ENCODE data around the gene RELN. TPM values are rescaled to one million over a fixed set of nuclear protein-coding genes. Genes with fewer than 3 reads are reported as not detected.

The RELN gene
- total RNA-seq, 1 experiment from 2014 or later, result 0.10 TPM

DNA sequence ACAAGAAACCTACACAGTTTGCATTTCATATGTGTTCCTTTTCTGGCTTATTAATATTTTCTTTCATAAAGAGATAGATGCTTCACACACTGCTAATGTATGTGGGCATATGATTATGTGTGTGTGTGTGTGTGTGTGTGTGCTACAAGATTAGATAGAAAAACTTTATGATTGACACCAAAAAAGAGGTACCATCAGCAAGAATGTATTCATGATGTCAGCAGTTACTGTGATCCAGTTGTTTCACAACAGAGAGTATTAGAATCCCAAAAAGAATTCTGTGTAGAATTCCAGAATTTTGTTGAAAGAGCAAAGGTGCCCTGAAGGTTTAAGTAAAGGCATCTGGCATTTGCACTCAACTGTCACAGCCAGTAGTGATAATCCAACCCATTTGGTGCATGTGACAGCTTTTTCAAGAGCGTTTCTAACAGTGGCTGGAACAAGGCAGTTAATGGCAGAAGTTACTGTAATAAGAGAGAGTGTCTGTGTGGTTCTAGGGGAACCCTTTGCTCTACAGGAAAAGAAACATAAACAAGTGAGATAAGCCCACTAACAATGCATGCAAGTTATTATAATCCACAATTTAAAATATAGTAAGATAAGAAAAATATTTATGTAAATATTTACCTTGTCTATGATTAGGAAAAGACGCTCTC lies 16.6 kb downstream of the RELN start:
- TF ChIP-seq, protein P1, sequence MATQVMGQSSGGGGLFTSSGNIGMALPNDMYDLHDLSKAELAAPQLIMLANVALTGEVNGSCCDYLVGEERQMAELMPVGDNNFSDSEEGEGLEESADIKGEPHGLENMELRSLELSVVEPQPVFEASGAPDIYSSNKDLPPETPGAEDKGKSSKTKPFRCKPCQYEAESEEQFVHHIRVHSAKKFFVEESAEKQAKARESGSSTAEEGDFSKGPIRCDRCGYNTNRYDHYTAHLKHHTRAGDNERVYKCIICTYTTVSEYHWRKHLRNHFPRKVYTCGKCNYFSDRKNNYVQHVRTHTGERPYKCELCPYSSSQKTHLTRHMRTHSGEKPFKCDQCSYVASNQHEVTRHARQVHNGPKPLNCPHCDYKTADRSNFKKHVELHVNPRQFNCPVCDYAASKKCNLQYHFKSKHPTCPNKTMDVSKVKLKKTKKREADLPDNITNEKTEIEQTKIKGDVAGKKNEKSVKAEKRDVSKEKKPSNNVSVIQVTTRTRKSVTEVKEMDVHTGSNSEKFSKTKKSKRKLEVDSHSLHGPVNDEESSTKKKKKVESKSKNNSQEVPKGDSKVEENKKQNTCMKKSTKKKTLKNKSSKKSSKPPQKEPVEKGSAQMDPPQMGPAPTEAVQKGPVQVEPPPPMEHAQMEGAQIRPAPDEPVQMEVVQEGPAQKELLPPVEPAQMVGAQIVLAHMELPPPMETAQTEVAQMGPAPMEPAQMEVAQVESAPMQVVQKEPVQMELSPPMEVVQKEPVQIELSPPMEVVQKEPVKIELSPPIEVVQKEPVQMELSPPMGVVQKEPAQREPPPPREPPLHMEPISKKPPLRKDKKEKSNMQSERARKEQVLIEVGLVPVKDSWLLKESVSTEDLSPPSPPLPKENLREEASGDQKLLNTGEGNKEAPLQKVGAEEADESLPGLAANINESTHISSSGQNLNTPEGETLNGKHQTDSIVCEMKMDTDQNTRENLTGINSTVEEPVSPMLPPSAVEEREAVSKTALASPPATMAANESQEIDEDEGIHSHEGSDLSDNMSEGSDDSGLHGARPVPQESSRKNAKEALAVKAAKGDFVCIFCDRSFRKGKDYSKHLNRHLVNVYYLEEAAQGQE (IDR thresholded peaks at IDR 0.05; ENCODE audit: insufficient read depth in 1 of 2, low read depth in 2 of 2, low read length in 1 of 2), result no peak
- no peak for TF ChIP-seq POLR2AphosphoS5 (IDR thresholded peaks at IDR 0.05; ENCODE audit: low read depth, low read length)
- TF ChIP-seq TCF7L2 (IDR thresholded peaks at IDR 0.05; ENCODE audit: low read depth, low read length), result no peak
- TF ChIP-seq, protein P2, sequence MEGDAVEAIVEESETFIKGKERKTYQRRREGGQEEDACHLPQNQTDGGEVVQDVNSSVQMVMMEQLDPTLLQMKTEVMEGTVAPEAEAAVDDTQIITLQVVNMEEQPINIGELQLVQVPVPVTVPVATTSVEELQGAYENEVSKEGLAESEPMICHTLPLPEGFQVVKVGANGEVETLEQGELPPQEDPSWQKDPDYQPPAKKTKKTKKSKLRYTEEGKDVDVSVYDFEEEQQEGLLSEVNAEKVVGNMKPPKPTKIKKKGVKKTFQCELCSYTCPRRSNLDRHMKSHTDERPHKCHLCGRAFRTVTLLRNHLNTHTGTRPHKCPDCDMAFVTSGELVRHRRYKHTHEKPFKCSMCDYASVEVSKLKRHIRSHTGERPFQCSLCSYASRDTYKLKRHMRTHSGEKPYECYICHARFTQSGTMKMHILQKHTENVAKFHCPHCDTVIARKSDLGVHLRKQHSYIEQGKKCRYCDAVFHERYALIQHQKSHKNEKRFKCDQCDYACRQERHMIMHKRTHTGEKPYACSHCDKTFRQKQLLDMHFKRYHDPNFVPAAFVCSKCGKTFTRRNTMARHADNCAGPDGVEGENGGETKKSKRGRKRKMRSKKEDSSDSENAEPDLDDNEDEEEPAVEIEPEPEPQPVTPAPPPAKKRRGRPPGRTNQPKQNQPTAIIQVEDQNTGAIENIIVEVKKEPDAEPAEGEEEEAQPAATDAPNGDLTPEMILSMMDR (IDR thresholded peaks at IDR 0.05), result no peak
- TF ChIP-seq SIN3A (IDR thresholded peaks at IDR 0.05; ENCODE audit: borderline replicate concordance, insufficient read depth, low read depth, low read length), result no peak
- no TSS peak for BruUV-seq (replicated peaks)
- Histone ChIP-seq H3K4me3 (ENCODE audit: low read depth in 2 of 2, low read length in 2 of 2) (no peak overlapping the region), H3K27ac (ENCODE audit: low read length) (no peak overlapping the region), H3K4me1 (ENCODE audit: control insufficient read depth, insufficient read depth, low read length) (no peaks in the 10 kb centered on the region), H3K36me3 (ENCODE audit: control insufficient read depth, insufficient read depth, low read length) (no peaks in the 10 kb centered on the region), H3K9me3 (ENCODE audit: control insufficient read depth, insufficient read depth, low read depth, low read length) (no peaks in the 10 kb centered on the region), H3K27me3 (ENCODE audit: control insufficient read depth, insufficient read depth, low read length) (no peaks in the 10 kb centered on the region)
- in situ Hi-C loops (cut with HindIII; ENCODE audit: low pct_unique_long_range_greater_than_20kb, low sequenced_read_pairs), result no loop called here
- ChIA-PET CTCF (no interaction called here), POLR2A (no interaction called here)
- no peak for DNase-seq (ENCODE audit: low read depth, low spot score)
- intact Hi-C loops (cut with micrococcal nuclease; ENCODE audit: unreplicated experiment), result no loop called here
- no peak for ATAC-seq

DNA sequence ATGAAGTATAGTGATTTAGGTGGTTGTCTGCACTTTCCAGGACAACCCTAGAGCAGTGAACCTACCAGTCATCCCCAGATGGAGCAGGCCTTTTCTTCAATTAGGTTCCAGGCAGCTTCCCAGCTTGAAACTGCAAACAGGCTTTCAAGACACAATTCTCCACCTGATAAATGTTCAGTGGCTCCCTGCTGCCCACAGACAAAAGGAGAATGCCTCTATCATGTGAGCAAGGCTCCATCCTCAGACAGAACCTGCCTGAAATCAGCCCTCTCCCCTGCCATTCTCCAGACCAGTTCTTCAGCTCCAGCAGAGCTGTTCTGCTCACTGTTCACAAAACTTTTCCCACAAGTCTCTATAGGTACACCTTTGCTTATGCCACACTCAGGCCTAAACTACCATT lies 22.1 kb downstream of the RELN start:
- no peaks in the 10 kb centered on the region for H3K4me1 ChIP-seq (ENCODE audit: control insufficient read depth, insufficient read depth, low read length)
- DNase-seq (ENCODE audit: low read depth, low spot score) (no peak), ATAC-seq (no peak)
- CTCF ChIA-PET, result no interaction called here
- BruUV-seq (replicated peaks), result no TSS peak
- no peaks in the 10 kb centered on the region for H3K9me3 ChIP-seq (ENCODE audit: control insufficient read depth, insufficient read depth, low read depth, low read length)
- POLR2A ChIA-PET, result no interaction called here
- H3K27me3 ChIP-seq (ENCODE audit: control insufficient read depth, insufficient read depth, low read length), result no peaks in the 10 kb centered on the region
- TF ChIP-seq SIN3A (IDR thresholded peaks at IDR 0.05; ENCODE audit: borderline replicate concordance, insufficient read depth, low read depth, low read length) (no peak), POLR2AphosphoS5 (IDR thresholded peaks at IDR 0.05; ENCODE audit: low read depth, low read length) (no peak)
- H3K4me3 ChIP-seq (ENCODE audit: low read depth in 2 of 2, low read length in 2 of 2), result no peak overlapping the region
- H3K36me3 ChIP-seq (ENCODE audit: control insufficient read depth, insufficient read depth, low read length), result no peaks in the 10 kb centered on the region
- in situ Hi-C loops (cut with HindIII; ENCODE audit: low pct_unique_long_range_greater_than_20kb, low sequenced_read_pairs) (no loop called here), intact Hi-C loops (cut with micrococcal nuclease; ENCODE audit: unreplicated experiment) (no loop called here)
- H3K27ac ChIP-seq (ENCODE audit: low read length), result no peak overlapping the region

DNA sequence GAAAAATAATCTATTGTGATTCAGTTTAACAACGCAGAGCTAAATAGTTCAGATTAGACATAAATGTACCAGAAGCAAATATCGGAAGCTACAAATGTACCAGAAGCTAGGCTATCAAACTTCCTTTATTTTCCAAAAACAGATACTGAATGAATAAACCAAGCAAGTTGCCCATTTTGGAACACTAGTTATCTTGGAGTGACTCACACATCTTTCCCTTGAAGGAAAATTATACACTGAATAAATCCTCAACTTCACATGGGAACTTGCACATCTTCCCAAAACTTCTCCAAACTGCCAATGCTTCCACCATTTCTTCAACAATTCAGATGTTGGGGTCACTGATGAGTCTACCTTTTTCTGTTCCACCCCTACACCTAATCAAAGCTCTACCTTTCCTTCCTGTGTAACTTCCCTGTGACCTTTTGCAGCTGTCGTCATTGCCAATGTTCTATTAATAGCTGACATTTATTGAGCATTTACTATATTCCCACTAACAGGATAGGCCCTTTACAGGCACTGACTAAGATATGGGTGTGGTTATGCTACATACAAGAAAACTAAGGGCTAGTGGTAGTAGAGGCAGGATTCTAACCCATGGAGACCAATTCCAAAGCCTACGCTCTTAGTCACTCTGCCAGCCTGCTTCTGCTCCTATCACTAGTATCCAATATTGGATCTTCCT lies 22.7 kb downstream of the RELN start:
- H3K4me1 ChIP-seq (ENCODE audit: control insufficient read depth, insufficient read depth, low read length), result no peaks in the 10 kb centered on the region
- TF ChIP-seq, protein P1 (IDR thresholded peaks at IDR 0.05; ENCODE audit: insufficient read depth in 1 of 2, low read depth in 2 of 2, low read length in 1 of 2), result no peak
- no peaks in the 10 kb centered on the region for H3K27me3 ChIP-seq (ENCODE audit: control insufficient read depth, insufficient read depth, low read length)
- BruUV-seq (replicated peaks), result no TSS peak
- H3K9me3 ChIP-seq (ENCODE audit: control insufficient read depth, insufficient read depth, low read depth, low read length), result no peaks in the 10 kb centered on the region
- ATAC-seq, result no peak
- H3K36me3 ChIP-seq (ENCODE audit: control insufficient read depth, insufficient read depth, low read length), result no peaks in the 10 kb centered on the region
- no peak overlapping the region for H3K4me3 ChIP-seq (ENCODE audit: low read depth in 2 of 2, low read length in 2 of 2)
- no peak overlapping the region for H3K27ac ChIP-seq (ENCODE audit: low read length)
- intact Hi-C loops (cut with micrococcal nuclease; ENCODE audit: unreplicated experiment) (no loop called here), in situ Hi-C loops (cut with HindIII; ENCODE audit: low pct_unique_long_range_greater_than_20kb, low sequenced_read_pairs) (no loop called here)
- ChIA-PET CTCF (no interaction called here), POLR2A (no interaction called here)
- no peak for DNase-seq (ENCODE audit: low read depth, low spot score)

Data from Panc1 (cell line).